LNCAP (cell line): Measurements from ENCODE around the gene ASB15.
A peak's percentile ranks its signal among the peaks of the same experiment; 100 is the strongest.

Source experiments
- CTCF ChIP-seq: fragments of 450-650 bp; IDR thresholded peaks from 2 replicates; pipeline ENCODE4 v1.5.1; 2017; ENCODE audit warnings: mild to moderate bottlenecking

The ASB15 gene

GRCh38 chr7:123579416-123579815 is 22.2 kb upstream of the ASB15 start:
- TF ChIP-seq CTCF, result no peak

GRCh38 chr7:123580406-123581161 is 21.0 kb upstream of the ASB15 start:
- peak; percentile 83 for TF ChIP-seq CTCF

- no peak; the same call in 1 of the 2 replicates for TF ChIP-seq CTCF
Measured at GRCh38 chr7:123581162-123581459, 20.5 kb upstream of the ASB15 start.

GRCh38 chr7:123583821-123584220 is 17.8 kb upstream of the ASB15 start:
- TF ChIP-seq CTCF, result no peak

GRCh38 chr7:123588376-123588775 is 13.2 kb upstream of the ASB15 start:
- TF ChIP-seq CTCF, result no peak

GRCh38 chr7:123594813-123595241 is 6.8 kb upstream of the ASB15 start:
- TF ChIP-seq CTCF, result no peak

GRCh38 chr7:123598657-123599056 is 3.0 kb upstream of the ASB15 start:
- TF ChIP-seq CTCF, result no peak

- TF ChIP-seq CTCF, result no peak
Measured at GRCh38 chr7:123599766-123600165, 1.9 kb upstream of the ASB15 start.
